ENCODE results near the gene RWDD2A.

DNA sequence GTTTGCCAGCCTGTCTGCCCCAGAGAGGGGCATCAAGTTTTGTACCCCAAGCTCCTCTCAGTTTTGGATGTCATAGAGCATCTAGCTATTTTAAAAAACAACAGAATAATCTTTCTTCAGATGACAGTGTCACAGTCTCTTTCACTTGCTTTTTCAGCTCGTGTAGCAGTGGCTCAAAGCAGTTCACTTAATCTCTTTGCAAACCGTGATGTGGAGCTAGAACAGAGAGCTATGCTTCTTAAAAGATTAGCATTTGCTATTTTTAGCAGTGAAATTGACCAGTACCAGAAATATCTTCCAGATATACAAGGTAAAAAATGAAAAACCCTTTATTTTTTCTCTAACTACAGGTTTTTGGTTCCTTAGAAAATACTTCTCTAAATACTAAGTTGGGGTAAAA lies 37.4 kb upstream of the RWDD2A start:
- TF ChIP-seq, protein P1, sequence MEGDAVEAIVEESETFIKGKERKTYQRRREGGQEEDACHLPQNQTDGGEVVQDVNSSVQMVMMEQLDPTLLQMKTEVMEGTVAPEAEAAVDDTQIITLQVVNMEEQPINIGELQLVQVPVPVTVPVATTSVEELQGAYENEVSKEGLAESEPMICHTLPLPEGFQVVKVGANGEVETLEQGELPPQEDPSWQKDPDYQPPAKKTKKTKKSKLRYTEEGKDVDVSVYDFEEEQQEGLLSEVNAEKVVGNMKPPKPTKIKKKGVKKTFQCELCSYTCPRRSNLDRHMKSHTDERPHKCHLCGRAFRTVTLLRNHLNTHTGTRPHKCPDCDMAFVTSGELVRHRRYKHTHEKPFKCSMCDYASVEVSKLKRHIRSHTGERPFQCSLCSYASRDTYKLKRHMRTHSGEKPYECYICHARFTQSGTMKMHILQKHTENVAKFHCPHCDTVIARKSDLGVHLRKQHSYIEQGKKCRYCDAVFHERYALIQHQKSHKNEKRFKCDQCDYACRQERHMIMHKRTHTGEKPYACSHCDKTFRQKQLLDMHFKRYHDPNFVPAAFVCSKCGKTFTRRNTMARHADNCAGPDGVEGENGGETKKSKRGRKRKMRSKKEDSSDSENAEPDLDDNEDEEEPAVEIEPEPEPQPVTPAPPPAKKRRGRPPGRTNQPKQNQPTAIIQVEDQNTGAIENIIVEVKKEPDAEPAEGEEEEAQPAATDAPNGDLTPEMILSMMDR (IDR thresholded peaks at IDR 0.05; ENCODE audit: low read depth, low read length, poor library complexity, severe bottlenecking), result no peak
- no peak for TF ChIP-seq EZH2phosphoT487 (IDR thresholded peaks at IDR 0.05; ENCODE audit: borderline replicate concordance, low read length)

All from DOHH2 (cell line).